Bronchial epithelial cell (primary cell): ENCODE results near the gene IMPA2. TPM values are rescaled to one million over a fixed set of nuclear protein-coding genes. Genes with fewer than 3 reads are reported as not detected.

Experiments
- DNase-seq: peaks from one replicate; pipeline ENCODE4 v3.0.0-alpha.2; 2010; ENCODE audit warnings: low read depth
- FAIRE-seq: peaks from 2 replicates; lab custom pipeline; 2011; peaks lifted over from hg19 to GRCh38; lab: Jason Lieb, UNC
- H3K27me3 ChIP-seq: 2 replicates; pipeline ENCODE4 v1.5.1; 2011; ENCODE audit warnings: low read length; ENCODE audit not compliant: control insufficient read depth, insufficient read depth
- H3K36me3 ChIP-seq: 2 replicates; pipeline ENCODE4 v1.5.1; 2011; ENCODE audit warnings: low read length; ENCODE audit not compliant: control insufficient read depth, insufficient read depth
- H3K4me3 ChIP-seq: 2 replicates; pipeline ENCODE4 v1.5.1; 2011; ENCODE audit warnings: mild to moderate bottlenecking, low read depth, low read length, control low read depth
- total RNA-seq: library from RNA; depleted of rRNA; stranded (reverse); fragments of >200 nt; gene quantifications from 2 replicates; pipeline ENCODE4 v1.2.1, GENCODE V29; 2014
- TF ChIP-seq, protein P1 (sequence below): IDR thresholded peaks from 2 replicates; pipeline ENCODE4 v1.5.1; 2011; ENCODE audit warnings: mild to moderate bottlenecking, moderate library complexity, low read length, control low read depth, inconsistent platforms; ENCODE audit not compliant: insufficient read depth, severe bottlenecking

IMPA2 gene
- total RNA-seq, 1 donor from 2014 or later: 66.1 TPM

DNA sequence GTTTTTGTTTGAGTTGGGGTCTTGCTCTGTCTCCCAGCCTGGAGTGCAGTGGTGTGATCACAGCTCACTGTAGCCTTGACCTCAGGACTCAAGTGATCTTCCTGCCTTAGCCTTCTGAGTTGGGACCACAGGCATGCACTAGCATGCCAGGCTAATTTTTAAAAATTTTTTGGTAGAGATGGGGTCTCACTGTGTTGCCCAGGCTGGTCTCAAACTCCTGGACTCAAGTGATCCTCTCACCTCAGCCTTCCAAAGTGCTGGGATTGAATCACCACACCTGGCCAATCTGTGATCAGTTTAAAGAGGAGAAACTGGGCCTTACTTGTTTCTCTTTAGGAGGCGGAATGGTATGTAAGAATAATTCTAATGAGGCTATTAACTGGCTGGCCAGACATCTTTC, 49.9 kb downstream of the IMPA2 start:
- FAIRE-seq: no peak
- TF ChIP-seq, protein P1, sequence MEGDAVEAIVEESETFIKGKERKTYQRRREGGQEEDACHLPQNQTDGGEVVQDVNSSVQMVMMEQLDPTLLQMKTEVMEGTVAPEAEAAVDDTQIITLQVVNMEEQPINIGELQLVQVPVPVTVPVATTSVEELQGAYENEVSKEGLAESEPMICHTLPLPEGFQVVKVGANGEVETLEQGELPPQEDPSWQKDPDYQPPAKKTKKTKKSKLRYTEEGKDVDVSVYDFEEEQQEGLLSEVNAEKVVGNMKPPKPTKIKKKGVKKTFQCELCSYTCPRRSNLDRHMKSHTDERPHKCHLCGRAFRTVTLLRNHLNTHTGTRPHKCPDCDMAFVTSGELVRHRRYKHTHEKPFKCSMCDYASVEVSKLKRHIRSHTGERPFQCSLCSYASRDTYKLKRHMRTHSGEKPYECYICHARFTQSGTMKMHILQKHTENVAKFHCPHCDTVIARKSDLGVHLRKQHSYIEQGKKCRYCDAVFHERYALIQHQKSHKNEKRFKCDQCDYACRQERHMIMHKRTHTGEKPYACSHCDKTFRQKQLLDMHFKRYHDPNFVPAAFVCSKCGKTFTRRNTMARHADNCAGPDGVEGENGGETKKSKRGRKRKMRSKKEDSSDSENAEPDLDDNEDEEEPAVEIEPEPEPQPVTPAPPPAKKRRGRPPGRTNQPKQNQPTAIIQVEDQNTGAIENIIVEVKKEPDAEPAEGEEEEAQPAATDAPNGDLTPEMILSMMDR: no peak
- Histone ChIP-seq H3K27me3 (no peaks in the 10 kb centered on the region), H3K36me3 (peaks cover 9% of the 10 kb centered on the region), H3K4me3 (no peak overlapping the region)
- DNase-seq: no peak

DNA sequence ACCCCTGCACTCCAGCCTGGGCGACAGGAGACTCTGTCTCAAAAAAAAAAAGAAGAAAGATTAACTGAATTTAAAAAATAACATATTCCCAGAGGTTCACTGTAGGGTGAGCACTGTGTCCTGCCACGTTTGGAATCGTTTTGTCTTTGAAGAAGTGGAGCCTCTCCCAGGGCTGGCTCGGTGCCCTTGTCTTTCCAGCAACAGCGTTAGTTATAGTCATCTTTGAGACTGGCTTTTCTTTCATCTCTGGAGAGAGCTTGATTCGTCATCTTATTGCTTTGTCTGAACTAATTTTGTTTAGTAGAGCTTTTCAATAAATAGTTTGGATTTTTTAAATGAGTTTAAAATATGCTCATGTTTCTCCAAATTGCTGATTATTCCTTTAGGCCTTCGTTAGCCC, 50.5 kb downstream of the IMPA2 start:
- no peak for DNase-seq
- peaks cover 9% of the 10 kb centered on the region for H3K36me3 ChIP-seq
- H3K27me3 ChIP-seq: no peaks in the 10 kb centered on the region
- no peak for FAIRE-seq
- H3K4me3 ChIP-seq: no peak overlapping the region
- TF ChIP-seq, protein P1: no peak

DNA sequence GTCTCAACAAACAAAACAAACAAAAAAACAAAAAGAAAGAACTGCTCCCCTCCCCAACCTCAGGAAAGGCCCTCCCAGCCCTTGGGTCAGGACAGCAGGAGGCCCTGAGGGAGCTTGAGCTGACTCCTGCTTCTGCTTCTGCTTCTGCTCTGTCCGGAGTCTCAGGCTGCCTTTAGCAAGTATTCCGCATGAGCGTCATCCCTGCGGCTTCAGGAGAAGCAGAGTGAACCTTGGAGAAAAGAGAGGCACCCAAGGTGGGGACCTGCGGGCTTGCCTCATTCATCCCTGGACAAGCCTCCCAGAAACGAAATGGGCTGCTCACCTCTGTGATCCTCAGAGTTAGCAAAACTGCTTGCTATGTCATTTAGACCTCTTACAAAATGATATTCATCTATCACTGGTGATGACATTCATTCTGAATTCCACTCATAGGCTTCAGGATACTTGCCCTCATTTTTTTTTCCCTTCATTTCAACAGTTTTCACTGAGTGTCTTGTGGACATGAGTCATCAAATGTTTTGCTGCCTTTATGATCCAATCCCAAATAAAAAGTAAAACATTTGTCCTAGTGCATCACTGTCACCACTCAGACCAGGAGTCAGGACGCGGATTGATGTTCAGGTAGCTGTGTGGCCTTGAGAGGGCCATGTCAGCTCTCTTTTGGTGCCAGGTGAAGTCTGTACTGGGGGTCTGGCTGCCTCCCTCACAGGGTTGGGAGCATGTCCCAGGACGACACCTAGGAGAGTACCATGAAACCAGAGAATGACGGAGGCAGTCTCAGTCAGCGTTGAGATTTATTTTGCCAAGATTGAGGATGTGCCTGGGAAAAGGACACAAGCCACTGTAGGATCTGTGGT, 51.7 kb downstream of the IMPA2 start:
- no peaks in the 10 kb centered on the region for H3K27me3 ChIP-seq
- DNase-seq: no peak
- TF ChIP-seq, protein P1: no peak
- H3K36me3 ChIP-seq: peaks cover 9% of the 10 kb centered on the region
- no peak overlapping the region for H3K4me3 ChIP-seq
- no peak for FAIRE-seq

DNA sequence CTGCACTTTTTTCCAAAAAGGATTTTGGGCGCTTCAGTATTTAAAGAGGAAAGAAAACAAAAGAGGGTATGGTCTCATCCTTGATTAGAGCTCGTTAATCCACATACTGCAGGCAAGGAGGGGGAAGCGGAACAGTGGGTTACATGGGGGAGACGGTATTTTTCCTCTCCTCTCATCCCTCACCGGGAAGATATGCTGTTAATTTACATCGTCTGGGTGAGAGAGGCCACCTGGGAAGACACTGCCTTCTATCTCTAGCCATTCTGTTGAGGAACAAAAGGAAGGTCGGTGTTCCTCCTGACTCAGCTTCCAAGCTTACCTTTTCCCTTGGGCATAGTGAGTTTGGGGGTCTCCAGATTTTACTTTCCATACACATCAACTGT, 52.3 kb downstream of the IMPA2 start:
- TF ChIP-seq, protein P1: no peak
- no peak for DNase-seq
- no peaks in the 10 kb centered on the region for H3K27me3 ChIP-seq
- H3K4me3 ChIP-seq: no peak overlapping the region
- peaks cover 7% of the 10 kb centered on the region for H3K36me3 ChIP-seq
- FAIRE-seq: no peak

DNA sequence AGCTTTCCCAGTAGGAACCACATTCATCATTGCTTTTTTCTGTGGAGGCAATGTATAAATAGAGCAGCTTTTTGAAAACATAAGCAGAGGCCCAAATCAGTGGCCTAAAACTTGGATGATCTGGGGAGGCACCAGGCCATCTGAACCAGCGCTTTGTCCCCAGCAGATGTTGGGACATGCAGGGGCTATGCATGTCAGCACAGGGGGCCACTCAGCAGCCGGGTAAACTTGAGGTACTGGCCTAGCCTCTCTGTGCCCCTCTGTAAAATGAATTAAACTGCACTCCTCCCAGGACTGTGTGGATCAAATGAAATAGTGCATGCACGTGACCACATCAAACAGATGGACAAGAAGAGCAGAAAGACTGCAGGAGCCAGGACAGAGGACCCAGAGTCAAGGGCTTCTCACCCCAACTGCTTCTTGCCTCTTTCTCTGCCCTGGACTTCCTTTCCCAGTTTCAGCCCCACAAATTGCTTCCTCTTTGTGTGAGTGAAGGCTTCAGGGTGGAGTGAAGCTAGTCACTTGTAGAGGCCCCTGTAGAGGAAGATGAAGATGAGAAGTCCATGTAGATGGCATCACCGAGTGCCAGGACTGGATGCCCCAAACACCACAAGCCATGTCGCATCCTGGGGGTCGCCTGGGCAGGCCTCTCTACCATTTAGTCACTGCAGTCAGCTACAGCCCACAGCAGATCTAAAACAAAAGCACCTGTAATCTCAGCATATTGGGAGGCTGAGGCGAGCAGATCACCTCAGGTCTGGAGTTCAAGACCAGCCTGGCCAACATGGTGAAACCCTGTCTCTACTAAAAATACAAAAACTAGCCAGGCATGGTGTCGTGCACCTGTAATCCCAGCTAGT, 53.2 kb downstream of the IMPA2 start:
- Histone ChIP-seq H3K36me3 (peaks cover 6% of the 10 kb centered on the region), H3K27me3 (no peaks in the 10 kb centered on the region), H3K4me3 (no peak overlapping the region)
- TF ChIP-seq, protein P1: no peak
- no peak for FAIRE-seq
- DNase-seq: no peak
